Fibroblast of lung (primary cell): ENCODE measurements around the gene PAK1IP1. TPM values are rescaled to one million over a fixed set of nuclear protein-coding genes. Genes with fewer than 3 reads are reported as not detected.

Experiments used
- DNase-seq, 2 donors: peaks; one replicate each; pipeline versions ENCODE4 v3.0.0 to v3.0.0-alpha.2; 2010; ENCODE audit warnings: low read depth in 2 of 2
- H2AFZ ChIP-seq: 2 replicates; pipeline ENCODE4 v1.5.1; 2012; ENCODE audit warnings: low read length, control low read depth, inconsistent platforms
- H3K27ac ChIP-seq: 2 replicates; pipeline ENCODE4 v1.5.1; 2011; ENCODE audit warnings: low read length, control low read depth; ENCODE audit not compliant: insufficient read depth
- H3K27me3 ChIP-seq: 2 replicates; pipeline ENCODE4 v1.5.1; 2011; ENCODE audit warnings: mild to moderate bottlenecking, low read length; ENCODE audit not compliant: control insufficient read depth, insufficient read depth
- H3K36me3 ChIP-seq: 2 replicates; pipeline ENCODE4 v1.5.1; 2011; ENCODE audit warnings: low read length; ENCODE audit not compliant: control insufficient read depth, insufficient read depth
- H3K4me1 ChIP-seq: 2 replicates; pipeline ENCODE4 v1.5.1; 2011; ENCODE audit warnings: low read length; ENCODE audit not compliant: control insufficient read depth, insufficient read depth; ENCODE audit errors: extremely low read depth
- H3K4me2 ChIP-seq: 2 replicates; pipeline ENCODE4 v1.5.1; 2011; ENCODE audit warnings: low read length, control low read depth; ENCODE audit not compliant: insufficient read depth; ENCODE audit errors: extremely low read depth
- H3K4me3 ChIP-seq, 4 experiments: fragments of 200-600 bp in 1 of 4; sonication (generic) in 1 of 4; replicated peaks in 1 of 4; 2 replicates each; pipeline ENCODE4 v1.5.1; 2011 to 2016; ENCODE audit warnings: low read length in 4 of 4, low read depth in 3 of 4, mild to moderate bottlenecking in 3 of 4, control low read depth in 2 of 4, inconsistent platforms in 1 of 4, mixed read lengths in 1 of 4; ENCODE audit not compliant: insufficient read depth in 1 of 4; ENCODE audit errors: control extremely low read depth in 1 of 4
- H3K79me2 ChIP-seq: 2 replicates; pipeline ENCODE4 v1.5.1; 2012; ENCODE audit warnings: mild to moderate bottlenecking, low read length, inconsistent platforms; ENCODE audit not compliant: control insufficient read depth, insufficient read depth
- H3K9ac ChIP-seq: 2 replicates; pipeline ENCODE4 v1.5.1; 2011; ENCODE audit warnings: mild to moderate bottlenecking, low read length, control low read depth; ENCODE audit not compliant: insufficient read depth
- H3K9me3 ChIP-seq: 2 replicates; pipeline ENCODE4 v1.5.1; 2012; ENCODE audit warnings: low read depth, low read length; ENCODE audit not compliant: control insufficient read depth, insufficient read depth
- H4K20me1 ChIP-seq: 2 replicates; pipeline ENCODE4 v1.5.1; 2011; ENCODE audit warnings: low read length; ENCODE audit not compliant: control insufficient read depth, insufficient read depth; ENCODE audit errors: extremely low read depth
- EZH2 ChIP-seq: IDR thresholded peaks from 2 replicates; pipeline ENCODE4 v1.5.1; 2012; ENCODE audit warnings: low read length, control low read depth, mild to moderate bottlenecking; ENCODE audit errors: missing control alignments
- polyA plus RNA-seq, 2 donors: library from polyadenylated mRNA; depleted of rRNA in 1 of 2; stranded (reverse) in 1 of 2; unstranded in 1 of 2; fragments of >200 nt; gene quantifications; 2 replicates each; pipeline ENCODE4 v1.2.1, GENCODE V29; 2011 to 2012; ENCODE audit warnings: missing spikeins in 1 of 2
- total RNA-seq: library from RNA; depleted of rRNA; stranded (reverse); fragments of >200 nt; gene quantifications from 2 replicates; pipeline ENCODE4 v1.2.1, GENCODE V29; 2014
- TF ChIP-seq, protein P1 (sequence below), 2 donors: IDR thresholded peaks in 1 of 2; conservative IDR thresholded peaks in 1 of 2; 1 replicate in 1 of 2; 2 replicates in 1 of 2; pipeline ENCODE4 v1.5.1; 2011 to 2012; ENCODE audit warnings: low read length in 2 of 2, control low read depth in 1 of 2, inconsistent platforms in 1 of 2, low read depth in 1 of 2, mild to moderate bottlenecking in 1 of 2

Gene PAK1IP1
- total and polyA plus RNA-seq, 2 donors (not counting 1 experiment from before 2014, with no cell fraction given) = 16.3 to 27.3 TPM

DNA sequence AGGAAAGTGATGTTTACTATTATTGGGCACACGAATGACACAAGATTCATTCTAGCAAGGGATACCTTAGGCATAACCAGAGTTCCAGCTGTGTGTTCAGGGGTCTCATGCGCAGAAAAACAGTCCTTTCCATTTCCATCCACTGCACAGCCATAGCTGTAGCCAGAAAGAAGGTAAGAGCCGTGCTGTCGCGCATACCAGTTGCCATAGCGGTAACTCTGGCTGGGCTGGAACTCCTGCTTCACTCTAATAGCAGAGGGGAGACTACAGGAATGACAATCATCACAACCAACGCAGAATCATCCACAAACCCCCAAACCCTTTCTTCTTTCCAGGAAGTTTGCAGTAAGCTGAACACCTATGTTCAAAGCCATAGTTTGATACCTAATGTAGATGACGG lies 7.9 kb upstream of the PAK1IP1 start:
- TF ChIP-seq, protein P1, sequence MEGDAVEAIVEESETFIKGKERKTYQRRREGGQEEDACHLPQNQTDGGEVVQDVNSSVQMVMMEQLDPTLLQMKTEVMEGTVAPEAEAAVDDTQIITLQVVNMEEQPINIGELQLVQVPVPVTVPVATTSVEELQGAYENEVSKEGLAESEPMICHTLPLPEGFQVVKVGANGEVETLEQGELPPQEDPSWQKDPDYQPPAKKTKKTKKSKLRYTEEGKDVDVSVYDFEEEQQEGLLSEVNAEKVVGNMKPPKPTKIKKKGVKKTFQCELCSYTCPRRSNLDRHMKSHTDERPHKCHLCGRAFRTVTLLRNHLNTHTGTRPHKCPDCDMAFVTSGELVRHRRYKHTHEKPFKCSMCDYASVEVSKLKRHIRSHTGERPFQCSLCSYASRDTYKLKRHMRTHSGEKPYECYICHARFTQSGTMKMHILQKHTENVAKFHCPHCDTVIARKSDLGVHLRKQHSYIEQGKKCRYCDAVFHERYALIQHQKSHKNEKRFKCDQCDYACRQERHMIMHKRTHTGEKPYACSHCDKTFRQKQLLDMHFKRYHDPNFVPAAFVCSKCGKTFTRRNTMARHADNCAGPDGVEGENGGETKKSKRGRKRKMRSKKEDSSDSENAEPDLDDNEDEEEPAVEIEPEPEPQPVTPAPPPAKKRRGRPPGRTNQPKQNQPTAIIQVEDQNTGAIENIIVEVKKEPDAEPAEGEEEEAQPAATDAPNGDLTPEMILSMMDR (conservative IDR thresholded peaks at IDR 0.05 in 1 of 2, IDR thresholded peaks at IDR 0.05 in 1 of 2; ENCODE audit: low read depth in 1 of 2, low read length in 2 of 2) = no peak
- TF ChIP-seq EZH2 = no peak
- DNase-seq = no peak
- no peak overlapping the region for H2AFZ ChIP-seq
- H3K9me3 ChIP-seq = no peaks in the 10 kb centered on the region
- no peaks in the 10 kb centered on the region for H4K20me1 ChIP-seq
- no peak overlapping the region for H3K27ac ChIP-seq
- H3K79me2 ChIP-seq = no peaks in the 10 kb centered on the region
- H3K9ac ChIP-seq = no peak overlapping the region
- no peaks in the 10 kb centered on the region for H3K4me1 ChIP-seq
- no peak overlapping the region for H3K4me3 ChIP-seq
- no peaks in the 10 kb centered on the region for H3K27me3 ChIP-seq
- H3K36me3 ChIP-seq = no peaks in the 10 kb centered on the region
- H3K4me2 ChIP-seq = no peak overlapping the region

DNA sequence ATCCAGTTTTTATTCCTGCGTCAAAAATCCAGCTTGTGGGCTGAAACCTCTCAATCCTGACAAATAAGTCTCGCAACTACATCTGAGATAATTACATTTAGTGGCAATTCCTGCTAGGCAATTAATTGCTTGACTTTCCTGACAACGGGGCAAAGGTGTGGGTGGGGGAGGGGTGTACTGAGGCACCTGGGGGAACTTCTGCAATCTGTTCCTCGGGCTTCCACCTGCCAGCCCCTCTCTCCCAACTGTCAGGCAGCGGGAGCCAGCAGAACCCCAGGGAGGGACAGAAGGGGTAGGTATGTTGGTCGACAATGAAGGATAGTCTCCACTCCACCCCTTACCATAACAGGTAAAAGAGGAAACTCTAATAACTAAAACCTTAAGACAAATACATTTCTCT lies 7.2 kb upstream of the PAK1IP1 start:
- H3K4me2 ChIP-seq = no peak overlapping the region
- H3K4me3 ChIP-seq = no peak overlapping the region
- no peaks in the 10 kb centered on the region for H4K20me1 ChIP-seq
- DNase-seq = no peak
- H2AFZ ChIP-seq = no peak overlapping the region
- TF ChIP-seq, protein P1 (conservative IDR thresholded peaks at IDR 0.05 in 1 of 2, IDR thresholded peaks at IDR 0.05 in 1 of 2; ENCODE audit: low read depth in 1 of 2, low read length in 2 of 2) = no peak
- no peak for TF ChIP-seq EZH2
- H3K9me3 ChIP-seq = no peaks in the 10 kb centered on the region
- H3K27me3 ChIP-seq = no peaks in the 10 kb centered on the region
- no peaks in the 10 kb centered on the region for H3K36me3 ChIP-seq
- no peak overlapping the region for H3K27ac ChIP-seq
- no peaks in the 10 kb centered on the region for H3K4me1 ChIP-seq
- no peaks in the 10 kb centered on the region for H3K79me2 ChIP-seq
- H3K9ac ChIP-seq = no peak overlapping the region

DNA sequence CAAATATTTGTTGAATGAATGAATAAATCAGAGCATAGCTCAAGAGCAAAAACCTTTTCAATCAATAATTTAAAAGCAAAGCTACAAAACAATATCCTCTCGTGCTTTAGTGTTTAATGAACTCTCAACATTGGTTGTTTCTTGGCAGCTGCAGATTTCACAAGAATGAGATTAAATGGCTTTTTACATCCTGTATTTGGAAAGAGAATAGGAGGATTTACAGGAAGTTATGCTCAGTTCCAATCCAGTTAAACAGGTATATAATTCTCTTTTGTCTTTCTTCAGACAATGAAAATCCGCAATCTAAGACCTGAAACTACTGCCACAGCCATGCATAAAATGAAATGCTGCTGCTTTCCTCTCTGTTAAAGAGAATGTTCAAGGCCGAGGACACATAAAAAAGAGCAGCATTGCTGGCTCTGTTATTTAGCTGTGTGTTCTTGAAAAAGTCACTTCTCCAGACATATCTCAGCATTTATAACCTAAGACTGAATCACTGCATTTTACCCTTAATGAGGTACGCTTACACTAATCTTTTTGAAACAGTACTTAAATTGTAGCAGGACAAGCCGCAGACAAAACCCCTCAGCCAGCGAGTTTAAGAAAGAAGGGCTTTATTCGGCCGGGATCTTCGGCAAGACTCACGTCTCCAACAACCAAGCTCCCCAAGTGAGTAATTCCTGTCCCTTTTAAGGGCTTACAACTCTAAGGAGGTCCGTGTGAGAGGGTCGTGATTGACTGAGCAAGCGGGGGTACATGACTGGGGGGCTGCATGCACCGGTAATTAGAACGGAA lies 3.9 kb upstream of the PAK1IP1 start:
- no peaks in the 10 kb centered on the region for H3K36me3 ChIP-seq
- DNase-seq = no peak
- H4K20me1 ChIP-seq = no peaks in the 10 kb centered on the region
- H3K9ac ChIP-seq = no peak overlapping the region
- TF ChIP-seq, protein P1 (conservative IDR thresholded peaks at IDR 0.05 in 1 of 2, IDR thresholded peaks at IDR 0.05 in 1 of 2; ENCODE audit: low read depth in 1 of 2, low read length in 2 of 2) = no peak
- no peak for TF ChIP-seq EZH2
- H3K9me3 ChIP-seq = no peaks in the 10 kb centered on the region
- H3K4me2 ChIP-seq = no peak overlapping the region
- peaks cover 5% of the 10 kb centered on the region for H3K4me1 ChIP-seq
- peaks cover 23% of the 10 kb centered on the region for H3K79me2 ChIP-seq
- no peak overlapping the region for H3K4me3 ChIP-seq
- H2AFZ ChIP-seq = no peak overlapping the region
- no peak overlapping the region for H3K27ac ChIP-seq
- H3K27me3 ChIP-seq = no peaks in the 10 kb centered on the region
